GM19023 (cell line): ENCODE results near the gene NECAB3.

Source experiments
- ATAC-seq: cut with Tn5 transposase; IDR thresholded peaks from one replicate; pipeline ENCODE4 v1.9.1; 2021; ENCODE audit warnings: mild to moderate bottlenecking, moderate library complexity; ENCODE audit not compliant: unreplicated experiment

Gene NECAB3

GRCh38 chr20:33679758-33680485 lies 5.7 kb upstream of the NECAB3 start:
- ATAC-seq, result peak; percentile 64

- ATAC-seq, result no peak
Measured at GRCh38 chr20:33677991-33678702, 3.9 kb upstream of the NECAB3 start.

GRCh38 chr20:33676652-33677645 lies 2.7 kb upstream of the NECAB3 start:
- no peak for ATAC-seq

- no peak for ATAC-seq
Measured at GRCh38 chr20:33676121-33676520, 1.9 kb upstream of the NECAB3 start.

GRCh38 chr20:33675136-33675959 lies 1.1 kb upstream of the NECAB3 start:
- no peak for ATAC-seq

- peak; percentile 52 for ATAC-seq
Measured at GRCh38 chr20:33673410-33674293, 576 bp downstream of the NECAB3 start.

GRCh38 chr20:33673114-33673409 lies 1.2 kb downstream of the NECAB3 start:
- ATAC-seq, result no peak

GRCh38 chr20:33672426-33673113 lies 1.7 kb downstream of the NECAB3 start:
- ATAC-seq, result no peak

GRCh38 chr20:33671573-33672288 lies 2.5 kb downstream of the NECAB3 start:
- ATAC-seq, result no peak

- ATAC-seq, result no peak
Measured at GRCh38 chr20:33670715-33671499, 3.3 kb downstream of the NECAB3 start.

GRCh38 chr20:33669873-33670640 lies 4.2 kb downstream of the NECAB3 start:
- ATAC-seq, result no peak

GRCh38 chr20:33669224-33669623 lies 5.0 kb downstream of the NECAB3 start:
- ATAC-seq, result no peak

GRCh38 chr20:33668466-33669155 lies 5.6 kb downstream of the NECAB3 start:
- no peak for ATAC-seq

GRCh38 chr20:33667676-33668465 lies 6.4 kb downstream of the NECAB3 start:
- peak; percentile 37 for ATAC-seq

- ATAC-seq, result peak; percentile 18
Measured at GRCh38 chr20:33667245-33667675, 7.0 kb downstream of the NECAB3 start.
